Fibroblast of mammary gland (primary cell): ENCODE measurements around the gene ABCD3.

Experiments used
- DNase-seq: peaks from one replicate; pipeline ENCODE4 v3.0.0-alpha.2; 2010; ENCODE audit warnings: low read depth
- H3K4me3 ChIP-seq: 2 replicates; pipeline ENCODE4 v1.5.1; 2011; ENCODE audit warnings: low read depth, mild to moderate bottlenecking, low read length, moderate library complexity; ENCODE audit not compliant: control insufficient read depth
- TF ChIP-seq, protein P1 (sequence below): conservative IDR thresholded peaks from 2 replicates; pipeline ENCODE4 v1.5.1; 2011; ENCODE audit warnings: low read depth, low read length, inconsistent platforms; ENCODE audit not compliant: control insufficient read depth, insufficient read depth

ABCD3 gene

GRCh38 chr1:94551449-94551848 lies 133.3 kb downstream of the ABCD3 start:
- no peak overlapping the region for H3K4me3 ChIP-seq
- DNase-seq: no peak
- TF ChIP-seq, protein P1, sequence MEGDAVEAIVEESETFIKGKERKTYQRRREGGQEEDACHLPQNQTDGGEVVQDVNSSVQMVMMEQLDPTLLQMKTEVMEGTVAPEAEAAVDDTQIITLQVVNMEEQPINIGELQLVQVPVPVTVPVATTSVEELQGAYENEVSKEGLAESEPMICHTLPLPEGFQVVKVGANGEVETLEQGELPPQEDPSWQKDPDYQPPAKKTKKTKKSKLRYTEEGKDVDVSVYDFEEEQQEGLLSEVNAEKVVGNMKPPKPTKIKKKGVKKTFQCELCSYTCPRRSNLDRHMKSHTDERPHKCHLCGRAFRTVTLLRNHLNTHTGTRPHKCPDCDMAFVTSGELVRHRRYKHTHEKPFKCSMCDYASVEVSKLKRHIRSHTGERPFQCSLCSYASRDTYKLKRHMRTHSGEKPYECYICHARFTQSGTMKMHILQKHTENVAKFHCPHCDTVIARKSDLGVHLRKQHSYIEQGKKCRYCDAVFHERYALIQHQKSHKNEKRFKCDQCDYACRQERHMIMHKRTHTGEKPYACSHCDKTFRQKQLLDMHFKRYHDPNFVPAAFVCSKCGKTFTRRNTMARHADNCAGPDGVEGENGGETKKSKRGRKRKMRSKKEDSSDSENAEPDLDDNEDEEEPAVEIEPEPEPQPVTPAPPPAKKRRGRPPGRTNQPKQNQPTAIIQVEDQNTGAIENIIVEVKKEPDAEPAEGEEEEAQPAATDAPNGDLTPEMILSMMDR: no peak

GRCh38 chr1:94552071-94552586 lies 133.9 kb downstream of the ABCD3 start:
- TF ChIP-seq, protein P1: no peak
- no peak for DNase-seq
- no peak overlapping the region for H3K4me3 ChIP-seq

DNA sequence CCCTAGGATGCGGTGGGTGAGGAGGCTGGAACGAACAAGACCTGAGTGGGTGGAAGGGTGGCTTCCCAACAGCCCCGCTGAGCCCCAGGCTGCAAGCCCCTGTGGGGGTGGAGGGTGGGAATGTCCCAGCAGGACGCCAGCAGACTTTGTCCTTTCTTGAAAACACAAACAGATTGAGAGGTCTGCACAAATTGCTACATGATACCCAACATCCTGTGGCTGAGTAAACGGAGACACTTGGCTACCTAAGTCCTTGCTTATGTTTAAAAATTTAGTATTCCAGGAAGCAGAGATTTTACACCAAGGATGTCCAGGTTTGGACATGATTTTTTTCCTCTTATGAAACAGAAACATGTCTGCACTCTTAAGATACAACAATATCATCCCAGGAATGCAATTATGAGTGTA lies 135.1 kb downstream of the ABCD3 start:
- H3K4me3 ChIP-seq: no peak overlapping the region
- TF ChIP-seq, protein P1: no peak
- peak; percentile 62 for DNase-seq

- no peak overlapping the region for H3K4me3 ChIP-seq
- TF ChIP-seq, protein P1: no peak
Observed at GRCh38 chr1:94553931-94554330, 135.7 kb downstream of the ABCD3 start.

DNA sequence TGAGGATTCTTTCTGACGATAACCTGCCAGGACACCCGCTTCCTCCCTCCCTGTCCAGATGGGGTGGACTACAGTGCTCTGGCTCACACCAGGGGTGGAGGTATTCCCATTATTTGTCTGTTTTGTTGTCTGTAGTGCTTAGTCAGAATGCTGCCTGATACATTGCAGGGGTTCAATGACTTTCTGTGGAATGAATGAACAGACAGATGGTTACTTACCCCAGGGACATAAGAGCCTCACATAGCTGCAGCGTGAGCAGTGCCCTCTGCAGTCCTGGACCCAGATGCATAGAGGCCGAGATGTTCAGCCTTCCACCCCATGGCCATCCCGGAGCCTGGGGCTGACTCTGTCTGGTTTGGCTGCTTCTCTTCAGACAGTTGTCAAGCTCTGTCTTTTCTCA lies 136.4 kb downstream of the ABCD3 start:
- TF ChIP-seq, protein P1: no peak
- no peak for DNase-seq

More at GRCh38 chr1:94553931-94554330, 135.7 kb downstream of the ABCD3 start:
- DNase-seq: no peak

GRCh38 chr1:94555091-94555490 lies 136.9 kb downstream of the ABCD3 start:
- no peak for DNase-seq
- no peak overlapping the region for H3K4me3 ChIP-seq
- TF ChIP-seq, protein P1: no peak

More for the DNA sequence above, 136.4 kb downstream of the ABCD3 start:
- H3K4me3 ChIP-seq: no peak overlapping the region

DNA sequence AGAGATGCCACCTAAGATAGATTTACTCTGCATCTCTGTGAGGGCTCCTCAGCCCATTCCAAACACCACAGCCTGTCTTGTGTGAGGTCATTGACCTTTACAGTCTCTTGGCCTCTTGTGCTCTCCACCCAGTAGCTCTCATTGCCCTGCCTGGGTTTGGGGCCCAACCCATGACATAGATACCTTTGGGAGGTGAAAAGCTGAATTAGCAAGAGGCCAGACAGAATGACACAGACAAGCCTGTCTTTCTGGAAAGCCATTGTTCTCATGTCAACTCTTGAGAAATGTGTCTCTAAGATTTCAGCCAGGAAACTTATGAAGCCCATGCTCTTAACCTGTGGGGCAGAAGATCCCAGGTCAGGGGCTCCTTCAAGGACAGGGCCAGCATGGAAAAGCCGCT lies 141.7 kb downstream of the ABCD3 start:
- TF ChIP-seq, protein P1: no peak
- no peak for DNase-seq
- no peak overlapping the region for H3K4me3 ChIP-seq
